NT2/D1 (cell line): Measurements from ENCODE around the gene PLEKHA3.

Experiments
- DNase-seq: peaks from one replicate; pipeline ENCODE4 v3.0.0-alpha.2; 2011; ENCODE audit warnings: low read depth, low spot score
- H3K27me3 ChIP-seq: 2 replicates; pipeline ENCODE4 v1.6.0; 2011; ENCODE audit warnings: mild to moderate bottlenecking; ENCODE audit not compliant: insufficient read length, insufficient read depth
- H3K36me3 ChIP-seq: 2 replicates; pipeline ENCODE4 v1.6.1; 2011; ENCODE audit warnings: mild to moderate bottlenecking, low read length, mixed read lengths; ENCODE audit not compliant: insufficient read depth, insufficient read length
- H3K4me1 ChIP-seq: 2 replicates; pipeline ENCODE4 v1.5.1; 2011; ENCODE audit not compliant: insufficient read depth, insufficient read length
- H3K4me3 ChIP-seq: 2 replicates; pipeline ENCODE4 v1.5.1; 2011; ENCODE audit warnings: low read depth; ENCODE audit not compliant: insufficient read length
- H3K9ac ChIP-seq: 2 replicates; pipeline ENCODE4 v1.6.0; 2011; ENCODE audit warnings: low read depth; ENCODE audit not compliant: insufficient read length
- H3K9me3 ChIP-seq: 2 replicates; pipeline ENCODE4 v1.5.1; 2011; ENCODE audit warnings: mild to moderate bottlenecking, low read length; ENCODE audit not compliant: insufficient read depth
- SUZ12 ChIP-seq: IDR thresholded peaks from 2 replicates; pipeline ENCODE4 v1.6.1; 2011; ENCODE audit not compliant: insufficient read length, insufficient read depth; ENCODE audit errors: extremely low read depth
- YY1 ChIP-seq: IDR thresholded peaks from 2 replicates; pipeline ENCODE4 v1.6.1; 2011; ENCODE audit not compliant: insufficient read length, insufficient read depth
- ZNF274 ChIP-seq: IDR thresholded peaks from 2 replicates; pipeline ENCODE4 v1.6.1; 2011; ENCODE audit warnings: mild to moderate bottlenecking, low read depth, low read length

The PLEKHA3 gene

GRCh38 chr2:178473373-178473772 is 6.9 kb upstream of the PLEKHA3 start:
- peaks cover 5% of the 10 kb centered on the region for H3K36me3 ChIP-seq
- DNase-seq, result no peak
- no peak overlapping the region for H3K9ac ChIP-seq
- no peaks in the 10 kb centered on the region for H3K27me3 ChIP-seq
- H3K4me1 ChIP-seq, result no peaks in the 10 kb centered on the region
- TF ChIP-seq SUZ12 (no peak), YY1 (no peak), ZNF274 (no peak)
- no peak overlapping the region for H3K4me3 ChIP-seq
- no peaks in the 10 kb centered on the region for H3K9me3 ChIP-seq

GRCh38 chr2:178473931-178474330 is 6.3 kb upstream of the PLEKHA3 start:
- no peak overlapping the region for H3K9ac ChIP-seq
- H3K4me1 ChIP-seq, result no peaks in the 10 kb centered on the region
- no peak for DNase-seq
- H3K36me3 ChIP-seq, result peaks cover 2% of the 10 kb centered on the region
- H3K4me3 ChIP-seq, result no peak overlapping the region
- no peak for TF ChIP-seq ZNF274
- TF ChIP-seq YY1, result no peak
- no peak for TF ChIP-seq SUZ12
- H3K9me3 ChIP-seq, result no peaks in the 10 kb centered on the region
- H3K27me3 ChIP-seq, result no peaks in the 10 kb centered on the region

- DNase-seq, result no peak
- no peaks in the 10 kb centered on the region for H3K36me3 ChIP-seq
- no peaks in the 10 kb centered on the region for H3K9me3 ChIP-seq
- H3K9ac ChIP-seq, result no peak overlapping the region
- TF ChIP-seq SUZ12 (no peak), ZNF274 (no peak), YY1 (no peak)
- H3K27me3 ChIP-seq, result peaks cover 5% of the 10 kb centered on the region
- H3K4me3 ChIP-seq, result no peak overlapping the region
- H3K4me1 ChIP-seq, result no peaks in the 10 kb centered on the region
Measured at GRCh38 chr2:178474560-178474959, 5.7 kb upstream of the PLEKHA3 start.

- H3K4me3 ChIP-seq, result no peak overlapping the region
- no peak overlapping the region for H3K9ac ChIP-seq
- H3K36me3 ChIP-seq, result no peaks in the 10 kb centered on the region
- no peak for TF ChIP-seq SUZ12
- peaks cover 17% of the 10 kb centered on the region for H3K27me3 ChIP-seq
- H3K4me1 ChIP-seq, result no peaks in the 10 kb centered on the region
- no peaks in the 10 kb centered on the region for H3K9me3 ChIP-seq
- no peak for DNase-seq
Measured at GRCh38 chr2:178476477-178476876, 3.8 kb upstream of the PLEKHA3 start.

- peak overlapping the region; percentile 76 for H3K9ac ChIP-seq
- no peak for DNase-seq
Measured at GRCh38 chr2:178477443-178478129, 2.7 kb upstream of the PLEKHA3 start.

GRCh38 chr2:178478130-178478438 is 2.2 kb upstream of the PLEKHA3 start:
- Histone ChIP-seq H3K4me1 (no peaks in the 10 kb centered on the region), H3K4me3 (peak overlapping the region; percentile 81), H3K9me3 (no peaks in the 10 kb centered on the region), H3K9ac (peak overlapping the region; percentile 76), H3K36me3 (no peaks in the 10 kb centered on the region), H3K27me3 (peaks cover 18% of the 10 kb centered on the region)
- DNase-seq, result no peak
- no peak for TF ChIP-seq ZNF274

More at GRCh38 chr2:178477443-178478129, 2.7 kb upstream of the PLEKHA3 start:
- no peaks in the 10 kb centered on the region for H3K9me3 ChIP-seq
- H3K4me3 ChIP-seq, result peak overlapping the region; percentile 81
- no peaks in the 10 kb centered on the region for H3K36me3 ChIP-seq
- H3K4me1 ChIP-seq, result no peaks in the 10 kb centered on the region
- TF ChIP-seq SUZ12, result no peak
- TF ChIP-seq ZNF274, result no peak
- no peak for TF ChIP-seq YY1
- peaks cover 18% of the 10 kb centered on the region for H3K27me3 ChIP-seq

- DNase-seq, result no peak
- no peak for TF ChIP-seq ZNF274
- Histone ChIP-seq H3K9ac (peak within 1 kb of the TSS; percentile 83), H3K36me3 (no peaks in the 10 kb centered on the region), H3K27me3 (peaks cover 18% of the 10 kb centered on the region), H3K9me3 (no peaks in the 10 kb centered on the region), H3K4me1 (no peaks in the 10 kb centered on the region), H3K4me3 (peak within 1 kb of the TSS; percentile 81)
Measured at GRCh38 chr2:178478439-178479274, 1.6 kb upstream of the PLEKHA3 start, which contains the start of gene FKBP7. Gene FKBP7 (minus strand): TSS chr2:178478600. CDS start chr2:178478499, 101 bp downstream.
